HG03175 (cell line): ENCODE measurements around the gene ANKMY1.

ENCODE experiments used
- ATAC-seq: cut with Tn5 transposase; IDR thresholded peaks from one replicate; pipeline ENCODE4 v1.9.1; 2021; ENCODE audit warnings: mild to moderate bottlenecking, moderate library complexity; ENCODE audit not compliant: unreplicated experiment

The ANKMY1 gene

GRCh38 chr2:240438810-240439697, 118.7 kb downstream of the ANKMY1 start:
- no peak for ATAC-seq

GRCh38 chr2:240437861-240438809, 119.7 kb downstream of the ANKMY1 start:
- ATAC-seq, result no peak

- no peak for ATAC-seq
Observed at GRCh38 chr2:240437551-240437860, 120.3 kb downstream of the ANKMY1 start.

- ATAC-seq, result no peak
Observed at GRCh38 chr2:240436683-240437550, 120.9 kb downstream of the ANKMY1 start.

- ATAC-seq, result peak; percentile 15
Observed at GRCh38 chr2:240435948-240436682, 121.7 kb downstream of the ANKMY1 start.

- ATAC-seq, result peak; percentile 47
Observed at GRCh38 chr2:240435457-240435947, 122.3 kb downstream of the ANKMY1 start, which contains the start of gene GPC1. TSS of gene GPC1 (plus strand) at chr2:240435663. CDS start at chr2:240435919, 256 bp downstream.

- ATAC-seq, result peak; percentile 66
Observed at GRCh38 chr2:240434728-240435456, 122.9 kb downstream of the ANKMY1 start.

GRCh38 chr2:240433973-240434727, 123.6 kb downstream of the ANKMY1 start:
- no peak for ATAC-seq

- no peak for ATAC-seq
Observed at GRCh38 chr2:240432820-240433801, 124.7 kb downstream of the ANKMY1 start.

- ATAC-seq, result no peak
Observed at GRCh38 chr2:240432430-240432819, 125.4 kb downstream of the ANKMY1 start.

GRCh38 chr2:240431661-240432424, 125.9 kb downstream of the ANKMY1 start:
- no peak for ATAC-seq

- no peak for ATAC-seq
Observed at GRCh38 chr2:240431271-240431660, 126.5 kb downstream of the ANKMY1 start.

- no peak for ATAC-seq
Observed at GRCh38 chr2:240430595-240430994, 127.2 kb downstream of the ANKMY1 start.

- no peak for ATAC-seq
Observed at GRCh38 chr2:240429872-240430491, 127.8 kb downstream of the ANKMY1 start.
